Activated CD8-positive, alpha-beta T cell treated with anti-CD3 and anti-CD28 coated beads, Interleukin-2, amount 10 ng/mL, durations not matched to agents 7 days and 5 days (primary cell): ENCODE results near the gene TIMELESS. TPM values are rescaled to one million over a fixed set of nuclear protein-coding genes. Genes with fewer than 3 reads are reported as not detected.
"Not testable (repeated sequence)": the region's sequence is repeated elsewhere in the genome, so short reads cannot be mapped to it uniquely, and the experiment has no call there.

Experiments
- ATAC-seq: fragments of 150-1000 bp; cut with Tn5 transposase; one replicate; pipeline ENCODE4 v1.10.0; 2021; ENCODE audit warnings: moderate library complexity
- CTCF ChIA-PET: fragments of 350-600 bp; sonication (Branson Sonifier 250); formaldehyde crosslinking; loops from one replicate; lab custom pipeline; 2021; ENCODE audit warnings: antibody characterized with exemption; lab: Charles Lee
- POLR2A ChIA-PET: fragments of 350-600 bp; sonication (Branson Sonifier 250); formaldehyde crosslinking; loops from one replicate; lab custom pipeline; 2021; ENCODE audit warnings: antibody characterized with exemption; lab: Charles Lee
- DNase-seq: peaks from one replicate; pipeline ENCODE4 v3.0.0-alpha.2; 2020
- H3K27ac Mint-ChIP-seq: one replicate; pipeline ENCODE4 v1.8.0; 2021; ENCODE audit warnings: mild to moderate bottlenecking, mixed read lengths
- H3K27me3 Mint-ChIP-seq: one replicate; pipeline ENCODE4 v1.8.0; 2021; ENCODE audit warnings: low read depth, mixed read lengths
- H3K36me3 Mint-ChIP-seq: one replicate; pipeline ENCODE4 v1.8.0; 2021; ENCODE audit warnings: low read depth, mixed read lengths
- H3K4me1 Mint-ChIP-seq: one replicate; pipeline ENCODE4 v1.8.0; 2021; ENCODE audit warnings: low read depth, mixed read lengths
- H3K4me3 Mint-ChIP-seq: one replicate; pipeline ENCODE4 v1.8.0; 2021; ENCODE audit warnings: mild to moderate bottlenecking, mixed read lengths
- H3K9me3 Mint-ChIP-seq: one replicate; pipeline ENCODE4 v1.8.0; 2022; ENCODE audit warnings: mixed read lengths; ENCODE audit not compliant: insufficient read depth
- total RNA-seq, 2 experiments: library from RNA; stranded (reverse); gene quantifications; one replicate each; pipeline ENCODE4 v1.2.3, GENCODE V29; 2021

Gene TIMELESS, protein sequence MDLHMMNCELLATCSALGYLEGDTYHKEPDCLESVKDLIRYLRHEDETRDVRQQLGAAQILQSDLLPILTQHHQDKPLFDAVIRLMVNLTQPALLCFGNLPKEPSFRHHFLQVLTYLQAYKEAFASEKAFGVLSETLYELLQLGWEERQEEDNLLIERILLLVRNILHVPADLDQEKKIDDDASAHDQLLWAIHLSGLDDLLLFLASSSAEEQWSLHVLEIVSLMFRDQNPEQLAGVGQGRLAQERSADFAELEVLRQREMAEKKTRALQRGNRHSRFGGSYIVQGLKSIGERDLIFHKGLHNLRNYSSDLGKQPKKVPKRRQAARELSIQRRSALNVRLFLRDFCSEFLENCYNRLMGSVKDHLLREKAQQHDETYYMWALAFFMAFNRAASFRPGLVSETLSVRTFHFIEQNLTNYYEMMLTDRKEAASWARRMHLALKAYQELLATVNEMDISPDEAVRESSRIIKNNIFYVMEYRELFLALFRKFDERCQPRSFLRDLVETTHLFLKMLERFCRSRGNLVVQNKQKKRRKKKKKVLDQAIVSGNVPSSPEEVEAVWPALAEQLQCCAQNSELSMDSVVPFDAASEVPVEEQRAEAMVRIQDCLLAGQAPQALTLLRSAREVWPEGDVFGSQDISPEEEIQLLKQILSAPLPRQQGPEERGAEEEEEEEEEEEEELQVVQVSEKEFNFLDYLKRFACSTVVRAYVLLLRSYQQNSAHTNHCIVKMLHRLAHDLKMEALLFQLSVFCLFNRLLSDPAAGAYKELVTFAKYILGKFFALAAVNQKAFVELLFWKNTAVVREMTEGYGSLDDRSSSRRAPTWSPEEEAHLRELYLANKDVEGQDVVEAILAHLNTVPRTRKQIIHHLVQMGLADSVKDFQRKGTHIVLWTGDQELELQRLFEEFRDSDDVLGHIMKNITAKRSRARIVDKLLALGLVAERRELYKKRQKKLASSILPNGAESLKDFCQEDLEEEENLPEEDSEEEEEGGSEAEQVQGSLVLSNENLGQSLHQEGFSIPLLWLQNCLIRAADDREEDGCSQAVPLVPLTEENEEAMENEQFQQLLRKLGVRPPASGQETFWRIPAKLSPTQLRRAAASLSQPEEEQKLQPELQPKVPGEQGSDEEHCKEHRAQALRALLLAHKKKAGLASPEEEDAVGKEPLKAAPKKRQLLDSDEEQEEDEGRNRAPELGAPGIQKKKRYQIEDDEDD
- 10 to 100 TPM; 62.7 to 65.7 TPM for total RNA-seq

DNA sequence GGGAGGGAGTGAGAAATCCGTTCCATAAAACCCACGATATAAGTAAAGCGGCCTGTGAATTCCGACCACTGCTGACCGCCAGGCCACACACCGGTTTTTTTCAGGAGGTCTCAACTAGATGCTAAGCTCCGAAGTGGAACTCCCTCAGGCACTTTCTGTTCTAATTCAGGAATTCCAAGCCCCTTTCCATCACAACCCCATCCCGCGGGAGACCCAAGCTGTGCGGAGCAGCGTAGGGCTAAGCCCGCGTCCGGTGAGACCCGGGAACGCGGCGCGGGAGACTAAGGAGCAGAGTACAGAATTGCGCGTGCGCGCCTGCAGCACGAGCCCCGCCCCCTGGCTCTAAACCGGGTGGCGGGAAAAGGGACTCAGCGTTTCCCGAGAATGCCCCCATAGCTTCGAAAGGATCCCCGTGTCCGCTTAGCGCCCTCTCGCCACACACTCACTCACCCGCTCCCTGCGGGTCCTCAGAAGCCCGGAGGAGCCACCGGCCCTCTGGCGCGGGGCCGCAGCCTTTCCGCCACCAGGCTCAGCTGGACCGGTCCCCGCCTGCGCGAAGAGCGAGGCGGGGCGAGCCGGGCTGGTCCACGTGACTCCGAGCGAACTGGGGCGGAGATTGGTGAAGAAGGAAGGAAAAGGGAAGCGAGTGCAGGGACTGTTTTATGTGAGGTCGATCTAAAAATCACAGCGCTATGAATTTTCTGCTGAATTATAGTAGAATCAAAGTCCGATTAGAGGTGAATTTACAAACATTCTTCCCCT lies at the start of gene TIMELESS:
Gene TIMELESS, minus strand, starts transcription at position 567 of the 762 bp plus-strand sequence. CDS start 15,256 bp downstream, outside the sequence.
- ATAC-seq: peak; percentile 99
- ChIA-PET POLR2A (interaction anchor here (0.6 to 2.8 kb wide), 17 partner anchors 10 to 239 kb away, joined by 3 to 27 read pairs (median 4); partner anchors contain the start of genes CNPY2, CS, IL23A and PTGES3), CTCF (interaction anchor here (0.7 to 6.4 kb wide), 11 partner anchors 10 to 329 kb away, joined by 3 to 59 read pairs (median 4); partner anchors contain the start of genes MYL6B, SPRYD4 and STAT2)
- Mint-ChIP-seq H3K27ac (peak within 1 kb of the TSS; percentile 87), H3K4me3 (peak within 1 kb of the TSS; percentile 91), H3K4me1 (peaks cover 39% of the 10 kb centered on the region), H3K36me3 (peaks cover 24% of the 10 kb centered on the region), H3K9me3 (no peaks in the 10 kb centered on the region), H3K27me3 (peaks cover 2% of the 10 kb centered on the region)
- peak; percentile 89 for DNase-seq

DNA sequence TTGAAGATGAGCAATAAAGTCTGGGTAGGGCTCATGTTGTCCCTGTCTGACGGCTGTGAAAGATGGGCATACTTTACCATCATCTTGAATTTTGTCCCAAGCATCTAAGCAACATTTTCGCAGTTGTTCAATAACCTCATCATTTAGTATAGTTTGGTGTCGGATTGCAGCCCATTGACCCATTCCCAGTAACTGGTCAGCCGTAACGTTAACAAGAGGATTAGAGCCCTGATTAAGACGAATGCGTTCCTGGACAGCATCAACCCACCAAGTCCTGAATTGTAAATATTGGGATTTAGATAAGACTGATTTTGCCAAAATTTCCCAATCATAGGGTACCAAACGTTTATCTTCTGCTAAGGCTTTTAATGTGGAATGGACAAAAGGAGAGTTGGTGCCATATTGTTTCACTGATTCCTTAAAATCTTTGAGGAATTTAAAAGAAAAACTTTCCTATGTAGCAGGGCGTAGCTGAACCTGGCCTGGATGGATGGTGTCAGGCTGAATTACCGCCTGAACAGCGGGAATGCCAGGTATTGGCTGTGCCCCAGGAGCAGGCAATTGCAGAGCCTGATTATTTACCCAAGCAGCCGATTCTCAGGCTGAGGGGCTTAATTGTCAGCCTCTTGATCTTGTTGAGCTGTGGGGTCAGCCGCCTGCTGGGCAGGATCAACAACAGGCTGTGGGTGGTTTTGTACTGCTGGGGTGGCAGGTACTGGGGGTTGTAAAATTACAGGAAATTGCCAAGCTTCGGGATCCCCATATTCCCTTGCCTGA lies 49.1 kb upstream of the TIMELESS start:
- DNase-seq, POLR2A ChIA-PET, H3K4me1 Mint-ChIP-seq, H3K36me3 Mint-ChIP-seq, ATAC-seq, H3K27ac Mint-ChIP-seq, H3K9me3 Mint-ChIP-seq, CTCF ChIA-PET, H3K4me3 Mint-ChIP-seq: not testable (repeated sequence)
- peaks cover 14% of the 10 kb centered on the region for H3K27me3 Mint-ChIP-seq

DNA sequence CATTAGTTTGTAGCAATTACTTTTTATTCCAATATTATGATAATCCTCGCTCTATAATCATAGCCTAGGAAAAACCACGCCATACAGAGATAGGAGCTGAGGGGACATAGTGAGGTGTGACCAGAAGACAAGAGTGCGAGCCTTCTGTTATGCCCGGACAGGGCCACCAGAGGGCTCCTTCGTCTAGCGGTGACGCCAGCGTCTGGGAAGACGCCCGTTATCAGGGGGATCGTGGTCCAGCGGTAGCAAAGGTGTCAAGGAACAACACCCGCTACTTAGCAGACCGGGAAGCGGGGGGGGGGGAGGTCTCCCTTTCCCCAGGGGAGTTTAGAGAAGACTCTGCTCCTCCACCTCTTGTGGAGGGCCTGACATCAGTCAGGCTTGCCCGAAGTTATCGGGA lies 47.5 kb upstream of the TIMELESS start:
- H3K27ac Mint-ChIP-seq, H3K4me1 Mint-ChIP-seq, H3K36me3 Mint-ChIP-seq, ATAC-seq, H3K9me3 Mint-ChIP-seq, POLR2A ChIA-PET: not testable (repeated sequence)
- peak overlapping the region; percentile 28 for H3K4me3 Mint-ChIP-seq
- DNase-seq: peak; percentile 77
- H3K27me3 Mint-ChIP-seq: peaks cover 20% of the 10 kb centered on the region
- CTCF ChIA-PET: interaction anchor here (0.6 to 1.8 kb wide), 7 partner anchors 17 to 587 kb away, joined by 3 to 6 read pairs (median 4); no protein-coding TSS in a partner anchor

DNA sequence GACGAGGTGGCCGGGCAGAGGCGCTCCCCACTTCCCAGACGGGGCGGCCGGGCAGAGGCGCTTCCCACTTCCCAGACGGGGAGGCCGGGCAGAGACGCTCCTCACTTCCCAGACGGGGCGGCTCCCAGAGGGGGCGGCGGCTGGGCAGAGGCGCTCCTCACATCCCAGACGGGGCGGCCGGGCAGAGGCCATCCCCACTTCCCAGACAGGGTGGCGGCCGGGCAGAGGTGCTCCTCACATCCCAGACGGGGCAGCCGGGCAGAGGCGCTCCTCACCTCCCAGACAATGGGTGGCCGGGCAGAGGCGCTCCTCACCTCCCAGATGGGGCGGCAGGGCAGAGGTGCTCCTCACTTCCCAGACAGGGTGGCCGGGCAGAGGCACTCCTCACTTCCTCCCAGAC lies 45.3 kb upstream of the TIMELESS start:
- not testable (repeated sequence) for H3K27ac Mint-ChIP-seq, H3K4me3 Mint-ChIP-seq, H3K4me1 Mint-ChIP-seq

DNA sequence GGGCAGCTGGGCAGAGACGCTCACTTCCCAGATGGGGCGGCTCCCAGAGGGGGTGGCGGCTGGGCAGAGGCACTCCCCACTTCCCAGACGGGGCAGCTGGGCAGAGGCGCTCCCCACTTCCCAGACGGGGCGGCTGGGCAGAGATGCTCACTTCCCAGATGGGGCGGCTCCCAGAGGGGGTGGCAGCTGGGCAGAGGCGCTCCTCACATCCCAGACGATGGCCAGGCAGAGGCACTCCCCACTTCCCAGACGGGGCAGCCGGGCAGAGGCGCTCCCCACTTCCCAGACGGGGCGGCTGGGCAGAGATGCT lies 44.8 kb upstream of the TIMELESS start:
- H3K4me1 Mint-ChIP-seq, DNase-seq, ATAC-seq, H3K9me3 Mint-ChIP-seq, H3K36me3 Mint-ChIP-seq, POLR2A ChIA-PET, CTCF ChIA-PET, H3K27ac Mint-ChIP-seq, H3K4me3 Mint-ChIP-seq: not testable (repeated sequence)
- H3K27me3 Mint-ChIP-seq: peaks cover 35% of the 10 kb centered on the region

More for the DNA sequence above, 45.3 kb upstream of the TIMELESS start:
- ATAC-seq, H3K36me3 Mint-ChIP-seq, POLR2A ChIA-PET, DNase-seq, CTCF ChIA-PET, H3K9me3 Mint-ChIP-seq: not testable (repeated sequence)
- H3K27me3 Mint-ChIP-seq: peaks cover 32% of the 10 kb centered on the region

DNA sequence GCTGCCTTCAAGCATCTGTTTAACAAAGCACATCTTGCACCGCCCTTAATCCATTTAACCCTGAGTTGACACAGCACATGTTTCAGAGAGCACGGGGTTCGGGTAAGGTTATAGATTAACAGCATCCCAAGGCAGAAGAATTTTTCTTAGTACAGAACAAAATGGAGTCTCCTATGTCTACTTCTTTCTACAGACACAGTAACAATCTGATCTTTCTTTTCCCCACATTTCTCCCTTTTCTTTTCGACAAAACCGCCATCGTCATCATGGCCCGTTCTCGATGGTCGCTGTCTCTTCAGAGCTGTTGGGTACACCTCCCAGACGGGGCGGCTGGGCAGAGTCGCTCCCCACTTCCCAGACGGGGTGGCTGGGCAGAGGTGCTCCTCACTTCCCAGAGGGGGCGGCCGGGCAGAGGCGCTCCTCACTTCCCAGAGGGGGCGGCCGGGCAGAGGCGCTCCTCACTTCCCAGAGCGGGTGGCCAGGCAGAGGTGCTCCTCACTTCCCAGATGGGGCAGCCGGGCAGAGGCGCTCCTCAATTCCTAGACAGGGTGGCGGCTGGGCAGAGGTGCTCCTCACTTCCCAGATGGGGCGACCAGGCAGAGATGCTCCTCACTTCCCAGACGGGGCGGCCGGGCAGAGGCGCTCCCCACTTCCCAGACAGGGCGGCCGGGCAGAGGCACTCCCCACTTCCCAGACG lies 44.3 kb upstream of the TIMELESS start:
- H3K9me3 Mint-ChIP-seq, H3K4me3 Mint-ChIP-seq, POLR2A ChIA-PET: not testable (repeated sequence)

DNA sequence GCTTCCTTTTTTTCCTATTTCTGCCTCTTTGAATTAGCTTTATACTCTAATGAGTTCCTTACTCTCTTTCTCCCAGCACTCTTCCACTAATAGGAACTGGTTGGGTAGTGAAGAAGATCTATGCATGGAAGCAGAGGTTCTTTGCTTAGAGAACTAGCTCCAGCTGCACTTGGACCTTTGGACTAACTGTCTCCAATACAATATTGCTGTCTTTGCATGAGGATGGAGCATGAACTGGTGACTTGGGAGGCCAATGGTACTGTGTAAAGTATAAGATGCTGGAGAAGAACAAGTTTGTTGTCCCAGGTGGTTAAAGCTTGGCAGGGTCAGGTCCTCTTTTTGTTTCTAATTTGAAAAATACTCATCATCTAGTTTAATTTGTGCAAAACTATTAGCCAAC lies 41.1 kb upstream of the TIMELESS start:
- ChIA-PET POLR2A (no interaction called here), CTCF (interaction anchor here (0.7 to 1.6 kb wide), 7 partner anchors 9 to 301 kb away, joined by 3 to 7 read pairs (median 3); partner anchors contain the start of gene SMARCC2)
- ATAC-seq: no peak
- Mint-ChIP-seq H3K36me3 (peaks cover 7% of the 10 kb centered on the region), H3K27me3 (peaks cover 52% of the 10 kb centered on the region), H3K4me3 (no peak overlapping the region), H3K9me3 (no peaks in the 10 kb centered on the region), H3K27ac (no peak overlapping the region), H3K4me1 (peaks cover 20% of the 10 kb centered on the region)
- no peak for DNase-seq

More for the DNA sequence above, 44.3 kb upstream of the TIMELESS start:
- ATAC-seq, H3K27ac Mint-ChIP-seq, DNase-seq, CTCF ChIA-PET, H3K36me3 Mint-ChIP-seq, H3K4me1 Mint-ChIP-seq: not testable (repeated sequence)
- peaks cover 37% of the 10 kb centered on the region for H3K27me3 Mint-ChIP-seq

DNA sequence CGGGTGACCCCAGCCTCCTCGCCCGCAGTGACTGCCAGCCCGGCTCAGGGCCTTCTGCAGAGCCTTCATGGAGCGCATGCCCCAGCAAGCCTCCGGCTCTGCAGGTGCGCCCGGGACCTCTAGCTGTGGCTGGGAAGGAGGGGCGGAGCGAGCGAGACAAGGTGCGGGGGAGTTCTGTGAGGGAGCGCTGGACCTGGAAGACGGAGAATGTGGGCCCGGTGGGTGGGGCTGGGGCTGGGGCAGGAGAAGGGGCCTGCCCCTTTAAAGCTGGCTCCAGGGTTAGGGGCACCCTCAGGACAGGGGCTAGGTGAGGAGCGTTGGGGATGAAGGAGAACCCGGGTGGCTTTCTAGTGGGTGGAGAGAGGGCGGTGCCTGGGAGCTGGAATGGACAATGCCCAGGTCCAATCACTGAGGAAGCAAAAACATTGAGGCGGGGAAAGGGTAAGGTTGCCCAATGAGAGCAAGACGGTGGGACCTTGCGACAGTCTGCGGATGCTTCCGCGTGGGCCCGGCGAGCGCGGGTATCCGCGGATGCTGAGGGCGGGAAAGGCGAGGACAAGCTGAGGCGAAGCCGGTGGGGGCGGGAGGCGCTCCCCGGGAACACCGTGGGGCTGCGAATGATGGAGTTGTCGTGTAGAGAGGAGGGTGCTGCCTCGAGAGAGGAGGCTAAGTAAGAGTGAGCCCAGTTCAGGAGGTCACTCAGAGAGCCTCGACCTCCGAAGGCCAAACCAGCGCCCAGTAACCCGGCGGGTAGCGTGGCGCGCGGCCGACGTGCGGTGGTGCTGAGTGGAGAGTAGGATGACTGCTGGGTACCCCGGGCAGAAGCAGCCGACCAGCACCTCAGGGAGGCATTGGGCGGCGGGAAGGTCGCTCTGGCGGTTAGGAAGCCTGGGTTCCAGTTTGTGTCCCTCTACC lies 39.1 kb upstream of the TIMELESS start, which contains the start of gene GLS2:
Gene GLS2, minus strand, starts transcription at position 121 of the 915 bp plus-strand sequence. Its CDS starts 43 bp downstream, at position 78.
- DNase-seq (peak; percentile 77), ATAC-seq (peak; percentile 97)
- POLR2A ChIA-PET: interaction anchor here (1.2 kb wide), 1 partner anchor 20 kb away, joined by 4 read pairs; the partner anchor contains the start of gene SPRYD4
- peaks cover 50% of the 10 kb centered on the region for H3K27me3 Mint-ChIP-seq
- peak within 1 kb of the TSS; percentile 14 for H3K27ac Mint-ChIP-seq
- no peaks in the 10 kb centered on the region for H3K9me3 Mint-ChIP-seq
- H3K4me3 Mint-ChIP-seq: peak within 1 kb of the TSS; percentile 76
- H3K4me1 Mint-ChIP-seq: peaks cover 20% of the 10 kb centered on the region
- peaks cover 5% of the 10 kb centered on the region for H3K36me3 Mint-ChIP-seq
- CTCF ChIA-PET: interaction anchor here (1.0 to 1.3 kb wide), 3 partner anchors 14 to 105 kb away, joined by 3 to 4 read pairs (median 3); no protein-coding TSS in a partner anchor
